Measurements from ENCODE around the gene DBF4B. TPM values are rescaled to one million over a fixed set of nuclear protein-coding genes. Genes with fewer than 3 reads are reported as not detected.

DBF4B gene, protein sequence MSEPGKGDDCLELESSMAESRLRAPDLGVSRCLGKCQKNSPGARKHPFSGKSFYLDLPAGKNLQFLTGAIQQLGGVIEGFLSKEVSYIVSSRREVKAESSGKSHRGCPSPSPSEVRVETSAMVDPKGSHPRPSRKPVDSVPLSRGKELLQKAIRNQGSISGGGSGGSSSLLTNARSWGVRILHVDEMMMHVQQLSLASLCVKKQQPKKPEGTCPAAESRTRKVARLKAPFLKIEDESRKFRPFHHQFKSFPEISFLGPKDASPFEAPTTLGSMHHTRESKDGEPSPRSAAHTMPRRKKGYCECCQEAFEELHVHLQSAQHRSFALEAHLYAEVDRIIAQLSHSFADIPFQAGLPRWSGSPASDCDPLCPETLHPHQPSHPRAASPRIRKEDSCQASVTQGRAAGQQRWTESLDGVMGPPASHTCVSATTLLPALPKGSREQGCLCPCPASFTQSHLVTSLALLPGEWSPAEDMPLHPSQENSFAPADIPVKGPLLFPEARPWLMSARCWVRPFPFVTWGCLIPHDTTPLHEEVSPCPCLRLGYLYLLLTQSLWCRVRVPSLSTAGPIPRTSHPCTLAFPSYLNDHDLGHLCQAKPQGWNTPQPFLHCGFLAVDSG
- 13.0 TPM for total RNA-seq

DNA sequence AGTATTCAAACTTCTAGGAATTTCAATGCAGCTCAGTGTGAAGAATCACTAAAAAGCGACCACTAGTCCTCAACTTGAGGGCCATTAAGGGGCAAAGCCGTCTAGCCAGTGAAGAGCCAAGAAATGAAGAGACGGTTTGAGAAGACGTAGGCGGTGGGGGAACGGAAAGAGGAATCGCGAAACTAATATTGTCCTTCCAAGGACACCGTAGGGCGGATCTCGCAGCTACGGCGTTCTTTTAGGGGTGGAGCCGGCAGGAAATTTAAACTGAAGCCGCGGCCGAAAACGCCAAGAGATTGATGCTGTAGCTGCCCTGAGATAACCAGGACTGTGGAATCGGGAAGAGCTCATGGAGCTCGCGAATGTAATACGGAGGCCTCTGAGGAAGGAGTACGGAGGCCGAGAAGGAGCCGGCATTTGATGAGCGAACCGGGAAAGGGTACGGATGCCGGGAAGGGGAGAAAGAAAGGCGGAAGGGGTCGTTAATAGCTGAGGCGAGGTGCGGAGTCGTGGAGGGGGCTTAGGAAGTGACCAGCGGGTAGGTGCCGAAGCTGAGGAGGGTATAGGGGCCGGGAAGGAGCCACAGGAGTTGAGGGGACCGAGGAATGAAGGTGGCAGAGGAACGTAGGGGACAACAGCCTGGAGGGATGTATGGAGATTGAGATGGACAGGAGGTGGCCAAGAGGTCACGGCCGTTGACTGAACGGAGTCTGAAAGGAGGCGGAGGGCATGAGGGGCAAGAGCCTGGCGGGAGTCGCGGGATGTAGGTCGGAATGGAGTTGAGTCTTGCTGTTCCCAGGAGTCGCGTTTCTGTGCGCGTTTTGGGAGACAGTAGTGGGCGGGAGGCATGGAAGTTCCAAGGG lies at the start of gene DBF4B:
Gene DBF4B (plus strand): TSS at position 265 of the 863 bp plus-strand sequence. CDS start 156 bp downstream, at position 421.

GRCh38 chr17:44689477-44690217 lies 18.8 kb upstream of the DBF4B start, which contains the start of gene CCDC43:
TSS of gene CCDC43 (minus strand) at chr17:44689776. CDS start at chr17:44689753, 23 bp downstream.

GRCh38 chr17:44758414-44759085 lies 50.1 kb downstream of the DBF4B start, which contains the start of gene ADAM11:
TSS of gene ADAM11 (plus strand) at chr17:44758988. CDS start at chr17:44759200, 212 bp downstream.

Other genes with a start within 250 kb of the DBF4B start
- 81.4 TPM for gene GPATCH8, start 205.3 kb upstream of the DBF4B start, total RNA-seq
- 15.1 TPM for gene FZD2, start 151.2 kb upstream of the DBF4B start, total RNA-seq
- 1.5 TPM for gene MEIOC, start 52.2 kb upstream of the DBF4B start, total RNA-seq
- gene CCDC43, start 18.9 kb upstream of the DBF4B start, total RNA-seq: 34.0 TPM
- gene ADAM11, start 50.3 kb downstream of the DBF4B start, total RNA-seq: 19.4 TPM
- 34.3 TPM for gene GJC1, start 121.6 kb downstream of the DBF4B start, total RNA-seq
- not detected for gene HIGD1B, start 139.2 kb downstream of the DBF4B start, total RNA-seq
- gene EFTUD2, start 190.8 kb downstream of the DBF4B start, total RNA-seq: 143 TPM
- gene GFAP, start 206.8 kb downstream of the DBF4B start, total RNA-seq: 90.3 TPM
- gene KIF18B, start 239.1 kb downstream of the DBF4B start, total RNA-seq: 3.0 TPM